C4-2B (cell line): ENCODE results near the gene CTR9.

Experiments
- H3K27ac ChIP-seq: fragments of 450-650 bp; 2 replicates; pipeline ENCODE4 v1.5.1; 2017
- CTCF ChIP-seq: fragments of 450-650 bp; conservative IDR thresholded peaks from 2 replicates; pipeline ENCODE4 v1.5.1; 2017; ENCODE audit warnings: mild to moderate bottlenecking
- ZFX ChIP-seq: fragments of 450-650 bp; IDR thresholded peaks from 2 replicates; pipeline ENCODE4 v1.6.1; 2017

The CTR9 gene

GRCh38 chr11:10761085-10761698 lies 10.1 kb downstream of the CTR9 start:
- no peak overlapping the region for H3K27ac ChIP-seq
- TF ChIP-seq ZFX (no peak), CTCF (no peak)

GRCh38 chr11:10762185-10762584 lies 11.1 kb downstream of the CTR9 start:
- no peak for TF ChIP-seq ZFX
- TF ChIP-seq CTCF: no peak
- H3K27ac ChIP-seq: no peak overlapping the region

DNA sequence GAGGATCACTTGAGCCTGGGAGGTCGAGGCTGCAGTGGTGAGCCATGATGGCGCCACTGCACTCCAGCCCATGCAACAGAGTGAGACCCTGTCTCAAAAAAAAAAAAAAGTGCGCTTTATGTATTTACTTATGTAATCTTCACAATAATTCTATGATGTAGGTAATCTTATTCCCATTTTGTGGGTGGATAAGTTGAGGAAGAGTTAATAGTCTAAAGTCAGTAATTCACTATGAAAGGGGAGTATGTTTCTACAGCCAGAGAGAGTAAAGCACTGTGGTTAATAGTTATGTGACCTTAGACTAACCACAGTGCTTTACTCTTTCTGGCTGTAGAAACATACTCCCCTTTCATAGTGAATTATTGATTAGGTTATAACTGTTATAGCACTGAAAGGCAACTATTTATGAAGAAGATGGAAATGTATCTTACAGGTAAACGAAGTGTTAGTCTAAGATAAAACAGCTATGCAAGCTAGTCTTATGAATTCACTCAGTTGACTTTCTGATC lies 11.9 kb downstream of the CTR9 start:
- H3K27ac ChIP-seq: no peak overlapping the region
- no peak for TF ChIP-seq ZFX
- no peak for TF ChIP-seq CTCF

- TF ChIP-seq ZFX: no peak
- TF ChIP-seq CTCF: no peak
Observed at GRCh38 chr11:10763766-10764165, 12.7 kb downstream of the CTR9 start.

GRCh38 chr11:10764412-10764811 lies 13.4 kb downstream of the CTR9 start:
- no peak overlapping the region for H3K27ac ChIP-seq
- TF ChIP-seq CTCF (no peak), ZFX (no peak)

More at GRCh38 chr11:10763766-10764165, 12.7 kb downstream of the CTR9 start:
- H3K27ac ChIP-seq: no peak overlapping the region

DNA sequence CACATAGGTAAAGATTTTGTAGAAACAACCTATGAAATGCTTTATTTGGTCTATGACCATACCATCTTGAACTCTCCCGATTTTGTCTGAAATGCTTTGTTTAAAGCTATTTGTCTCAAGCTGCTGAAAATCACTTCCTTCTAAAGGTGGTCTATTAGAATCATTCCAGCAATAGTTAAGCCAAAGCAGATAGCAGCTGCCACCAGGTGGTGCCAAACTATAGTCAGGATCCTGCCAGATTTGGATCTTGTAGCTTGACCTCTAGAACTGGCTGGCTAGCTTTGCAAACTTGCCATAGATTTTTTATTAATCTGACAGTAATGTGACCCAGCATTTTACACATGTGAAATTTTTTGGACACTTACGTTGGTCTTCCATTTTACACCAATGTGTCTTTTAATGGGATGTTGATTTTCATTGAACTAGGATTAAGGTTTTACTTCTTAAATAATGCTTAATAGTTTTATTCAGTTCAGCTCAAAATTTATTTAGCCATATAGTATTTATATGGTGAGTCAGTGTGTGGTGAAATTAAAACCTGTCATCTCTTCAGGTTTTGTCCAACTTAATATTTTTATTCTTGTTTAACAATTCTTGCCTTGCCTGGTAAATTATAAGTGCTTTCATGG lies 19.7 kb downstream of the CTR9 start:
- H3K27ac ChIP-seq: no peak overlapping the region
- TF ChIP-seq CTCF (peak; percentile 94), ZFX (no peak)

DNA sequence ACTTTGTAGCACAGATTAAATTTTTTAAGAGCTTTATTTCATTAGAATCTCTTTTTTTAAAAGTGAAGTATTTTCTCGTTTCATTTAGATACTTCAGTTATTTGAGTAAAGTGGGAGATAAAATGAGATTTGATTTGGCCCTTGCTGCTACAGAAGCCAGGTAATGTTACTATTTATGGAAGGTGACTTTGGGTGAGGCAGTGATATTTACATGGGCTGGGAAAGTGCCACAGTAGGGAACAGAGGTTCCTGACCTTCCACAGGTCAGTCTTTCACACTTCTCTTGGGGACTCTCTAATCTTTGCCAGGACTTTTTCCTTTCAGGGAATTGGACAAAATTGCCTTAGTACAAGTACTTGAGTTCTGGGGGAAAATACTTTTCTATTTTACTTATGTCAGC lies 20.4 kb downstream of the CTR9 start:
- H3K27ac ChIP-seq: no peak overlapping the region
- TF ChIP-seq CTCF (no peak), ZFX (no peak)
